H9 (cell line): ENCODE data around the gene ATF6. TPM values are rescaled to one million over a fixed set of nuclear protein-coding genes. Genes with fewer than 3 reads are reported as not detected.

Experiments used
- DNase-seq: peaks from one replicate; pipeline ENCODE4 v3.0.0-alpha.2; 2017
- H2AFZ ChIP-seq: one replicate; pipeline ENCODE4 v1.6.1; 2013; ENCODE audit warnings: mild to moderate bottlenecking, low read length, control low read depth, moderate library complexity
- H2AK5ac ChIP-seq: 2 replicates; pipeline ENCODE4 v1.6.1; 2013; ENCODE audit warnings: low read length, control low read depth, mixed read lengths; ENCODE audit not compliant: insufficient read length
- H2BK120ac ChIP-seq: one replicate; pipeline ENCODE4 v1.6.1; 2013; ENCODE audit warnings: low read depth, mild to moderate bottlenecking, low read length, control low read depth, inconsistent platforms; ENCODE audit not compliant: poor library complexity, severe bottlenecking
- H2BK12ac ChIP-seq: 2 replicates; pipeline ENCODE4 v1.6.1; 2013; ENCODE audit warnings: low read length, control low read depth, mixed read lengths, low read depth; ENCODE audit not compliant: insufficient read length
- H2BK15ac ChIP-seq: 2 replicates; pipeline ENCODE4 v1.6.1; 2013; ENCODE audit warnings: low read depth, low read length, control low read depth
- H2BK20ac ChIP-seq: one replicate; pipeline ENCODE4 v1.6.1; 2013; ENCODE audit warnings: low read depth, mild to moderate bottlenecking, low read length, control low read depth, inconsistent platforms; ENCODE audit not compliant: poor library complexity, severe bottlenecking
- H2BK5ac ChIP-seq: 2 replicates; pipeline ENCODE4 v1.6.1; 2013; ENCODE audit warnings: low read length, control low read depth, mixed read lengths; ENCODE audit not compliant: insufficient read length
- H3K14ac ChIP-seq: 2 replicates; pipeline ENCODE4 v1.6.1; 2013; ENCODE audit warnings: low read length, control low read depth; ENCODE audit not compliant: insufficient read depth
- H3K18ac ChIP-seq: 2 replicates; pipeline ENCODE4 v1.6.1; 2013; ENCODE audit warnings: low read depth, mild to moderate bottlenecking, mixed read lengths, low read length, control low read depth; ENCODE audit not compliant: insufficient read length
- H3K23ac ChIP-seq: 2 replicates; pipeline ENCODE4 v1.6.1; 2013; ENCODE audit warnings: low read length, control low read depth, mixed read lengths, low read depth; ENCODE audit not compliant: insufficient read length
- H3K23me2 ChIP-seq: 2 replicates; pipeline ENCODE4 v1.6.1; 2013; ENCODE audit warnings: low read depth, mild to moderate bottlenecking, mixed read lengths, low read length, control low read depth; ENCODE audit not compliant: insufficient read length, poor library complexity, severe bottlenecking
- H3K27ac ChIP-seq: 2 replicates; pipeline ENCODE4 v1.5.1; 2013; ENCODE audit warnings: low read length, control low read depth, mixed read lengths, low read depth; ENCODE audit not compliant: insufficient read length
- H3K27me3 ChIP-seq: 2 replicates; pipeline ENCODE4 v1.6.1; 2013; ENCODE audit warnings: low read length, control low read depth, inconsistent platforms; ENCODE audit not compliant: insufficient read depth
- H3K4ac ChIP-seq: 2 replicates; pipeline ENCODE4 v1.6.1; 2013; ENCODE audit warnings: low read depth, mild to moderate bottlenecking, control low read depth, inconsistent platforms, low read length, moderate library complexity
- H3K4me1 ChIP-seq: 2 replicates; pipeline ENCODE4 v1.6.1; 2013; ENCODE audit warnings: low read length, control low read depth, inconsistent platforms; ENCODE audit not compliant: insufficient read depth
- H3K4me2 ChIP-seq: 2 replicates; pipeline ENCODE4 v1.6.1; 2013; ENCODE audit warnings: low read length, control low read depth, mixed read lengths; ENCODE audit not compliant: insufficient read length, insufficient read depth
- H3K56ac ChIP-seq: 2 replicates; pipeline ENCODE4 v1.6.1; 2013; ENCODE audit warnings: low read depth, mild to moderate bottlenecking, mixed read lengths, low read length, control low read depth; ENCODE audit not compliant: insufficient read length
- H3K79me1 ChIP-seq: 2 replicates; pipeline ENCODE4 v1.6.1; 2013; ENCODE audit warnings: low read depth, mild to moderate bottlenecking, moderate library complexity, low read length, control low read depth, inconsistent platforms; ENCODE audit not compliant: insufficient read depth, poor library complexity, severe bottlenecking
- H3K79me2 ChIP-seq: 2 replicates; pipeline ENCODE4 v1.6.1; 2013; ENCODE audit warnings: low read length, control low read depth, inconsistent platforms; ENCODE audit not compliant: insufficient read depth
- H3K9ac ChIP-seq: 2 replicates; pipeline ENCODE4 v1.6.1; 2013; ENCODE audit warnings: low read length, control low read depth, mixed read lengths; ENCODE audit not compliant: insufficient read length; ENCODE audit errors: extremely low read depth
- H3K9me3 ChIP-seq: one replicate; pipeline ENCODE4 v1.6.1; 2013; ENCODE audit warnings: low read depth, low read length, inconsistent platforms; ENCODE audit not compliant: control insufficient read depth
- H3T11ph ChIP-seq: one replicate; pipeline ENCODE4 v1.6.1; 2013; ENCODE audit warnings: mild to moderate bottlenecking, low read length, control low read depth, inconsistent platforms
- H4K20me1 ChIP-seq: one replicate; pipeline ENCODE4 v1.6.1; 2013; ENCODE audit not compliant: control insufficient read depth, insufficient read length, insufficient read depth
- H4K5ac ChIP-seq: 2 replicates; pipeline ENCODE4 v1.6.1; 2013; ENCODE audit warnings: low read depth, mild to moderate bottlenecking, mixed read lengths, low read length, control low read depth; ENCODE audit not compliant: insufficient read length
- H4K8ac ChIP-seq: replicated peaks from 2 replicates; pipeline ENCODE4 v1.6.1; 2013; ENCODE audit warnings: low read length, control low read depth, mixed read lengths, low read depth; ENCODE audit not compliant: insufficient read length
- H4K91ac ChIP-seq: 2 replicates; pipeline ENCODE4 v1.6.1; 2013; ENCODE audit warnings: low read depth, mild to moderate bottlenecking, moderate library complexity, mixed read lengths, low read length, control low read depth; ENCODE audit not compliant: insufficient read length
- H3K27ac Mint-ChIP-seq, 3 experiments: 2 replicates in 2 of 3; 3 replicates in 1 of 3; pipeline ENCODE4 v1.8.0; 2020 to 2021; ENCODE audit warnings: mixed read lengths in 3 of 3, mild to moderate bottlenecking in 1 of 3, moderate library complexity in 1 of 3
- H3K27me3 Mint-ChIP-seq: 2 replicates; pipeline ENCODE4 v1.8.0; 2021; ENCODE audit warnings: low read depth, mild to moderate bottlenecking, moderate library complexity, mixed read lengths
- H3K36me3 Mint-ChIP-seq, 3 experiments: 2 replicates in 2 of 3; 3 replicates in 1 of 3; pipeline ENCODE4 v1.8.0; 2020 to 2021; ENCODE audit warnings: low read depth in 3 of 3, mixed read lengths in 3 of 3; ENCODE audit not compliant: insufficient read depth in 1 of 3
- H3K4me1 Mint-ChIP-seq, 2 experiments: 2 replicates each; pipeline ENCODE4 v1.8.0; 2020; ENCODE audit warnings: mixed read lengths in 2 of 2
- H3K4me3 Mint-ChIP-seq, 2 experiments: 2 replicates in 1 of 2; 3 replicates in 1 of 2; pipeline ENCODE4 v1.8.0; 2020 to 2021; ENCODE audit warnings: mild to moderate bottlenecking in 2 of 2, mixed read lengths in 2 of 2, moderate library complexity in 1 of 2
- H3K9me3 Mint-ChIP-seq, 2 experiments: 2 replicates in 1 of 2; 3 replicates in 1 of 2; pipeline ENCODE4 v1.8.0; 2020; ENCODE audit warnings: mild to moderate bottlenecking in 2 of 2, mixed read lengths in 2 of 2, moderate library complexity in 1 of 2
- CTCF ChIP-seq: fragments of 200-600 bp; sonication (generic); conservative IDR thresholded peaks from 3 replicates; pipeline ENCODE4 v1.8.0; 2021; ENCODE audit warnings: antibody characterized with exemption, mild to moderate bottlenecking
- WGBS: extraction: QIAGEN DNeasy Blood & Tissue Kit; methylation state at CpG from one replicate; pipeline ENCODE4 v1.1.7; 2013; ENCODE audit warnings: missing lambda C conversion rate, low lambda C conversion rate, mixed read lengths; ENCODE audit not compliant: insufficient read length; ENCODE audit errors: extremely low coverage; 5-methylcytosine and 5-hydroxymethylcytosine counted together
- total RNA-seq: library from RNA; stranded (reverse); gene quantifications from 2 replicates; pipeline ENCODE4 v1.2.1, GENCODE V29; 2021

The ATF6 gene
- total RNA-seq, 1 experiment from 2014 or later: 11.2 TPM

- H3K79me1 ChIP-seq: no peaks in the 10 kb centered on the region
- WGBS: no CpG with 5 or more reads among the region's 3 CpGs
- no peak overlapping the region for H3K27ac ChIP-seq
- H3K18ac ChIP-seq: no peak overlapping the region
- H3K23ac ChIP-seq: no peak overlapping the region
- H2BK20ac ChIP-seq: no peak overlapping the region
- no peak overlapping the region for H3K14ac ChIP-seq
- Mint-ChIP-seq H3K27ac (no peak overlapping the region), H3K4me3 (no peak overlapping the region), H3K36me3 (peaks cover 0 to 9% (median 5%) of the 10 kb centered on the region in 3 experiments; a peak in 2 of 7 replicates), H3K9me3 (no peaks in the 10 kb centered on the region), H3K27me3 (no peaks in the 10 kb centered on the region), H3K4me1 (no peaks in the 10 kb centered on the region)
- H3K56ac ChIP-seq: no peak overlapping the region
- H4K20me1 ChIP-seq: no peaks in the 10 kb centered on the region
- H2BK5ac ChIP-seq: no peak overlapping the region
- no peak overlapping the region for H2BK120ac ChIP-seq
- no peak overlapping the region for H3T11ph ChIP-seq
- no peak overlapping the region for H3K9ac ChIP-seq
- H2AFZ ChIP-seq: no peak overlapping the region
- no peak overlapping the region for H2AK5ac ChIP-seq
- H3K4ac ChIP-seq: no peak overlapping the region
- no peak overlapping the region for H4K91ac ChIP-seq
- H4K5ac ChIP-seq: no peak overlapping the region
- H3K4me1 ChIP-seq: no peaks in the 10 kb centered on the region
- no peaks in the 10 kb centered on the region for H3K9me3 ChIP-seq
- no peaks in the 10 kb centered on the region for H3K23me2 ChIP-seq
- H4K8ac ChIP-seq: no peak overlapping the region
- no peak overlapping the region for H3K4me2 ChIP-seq
- H3K27me3 ChIP-seq: no peaks in the 10 kb centered on the region
- no peak overlapping the region for H2BK12ac ChIP-seq
- TF ChIP-seq CTCF: peak; percentile 72
- no peak for DNase-seq
- no peaks in the 10 kb centered on the region for H3K79me2 ChIP-seq
- H2BK15ac ChIP-seq: no peak overlapping the region
Observed at GRCh38 chr1:161792740-161793139, 26.6 kb downstream of the ATF6 start.
